ENCODE measurements around the gene VCP. TPM values are rescaled to one million over a fixed set of nuclear protein-coding genes. Genes with fewer than 3 reads are reported as not detected.

VCP gene
- total and polyA plus RNA-seq, 2 experiments from 2014 or later, result 130 to 408 TPM

- no peaks in the 10 kb centered on the region for H3K9me2 ChIP-seq (ENCODE audit: insufficient read depth)
- H2AFZ ChIP-seq, result no peak overlapping the region
- Mint-ChIP-seq H3K9me3 (no peaks in the 10 kb centered on the region), H3K27ac (no peak overlapping the region), H3K36me3 (ENCODE audit: low read depth) (peaks cover 71% of the 10 kb centered on the region), H3K4me1 (no peaks in the 10 kb centered on the region), H3K27me3 (ENCODE audit: insufficient read depth, low read depth, poor library complexity) (peaks cover 3% of the 10 kb centered on the region), H3K4me3 (no peak overlapping the region)
- peaks cover 6% of the 10 kb centered on the region for H3F3A ChIP-seq (replicated peaks; ENCODE audit: low read depth)
- no peak overlapping the region for H3K27ac ChIP-seq (ENCODE audit: low read depth)
- no peaks in the 10 kb centered on the region; the same call in 1 of the 2 replicates for H3K79me2 ChIP-seq (replicated peaks; ENCODE audit: insufficient read depth)
- no peaks in the 10 kb centered on the region for H3K27me3 ChIP-seq (ENCODE audit: insufficient read depth)
- no peak overlapping the region for H3K4me2 ChIP-seq
- ATAC-seq (peak; percentile 88), DNase-seq (ENCODE audit: low spot score) (peak; percentile 87)
- no peaks in the 10 kb centered on the region for H3K4me1 ChIP-seq (ENCODE audit: insufficient read depth)
- no peaks in the 10 kb centered on the region; the same call in none of the 2 replicates for H4K20me1 ChIP-seq (replicated peaks; ENCODE audit: insufficient read depth)
- peaks cover 23% of the 10 kb centered on the region for H3K36me3 ChIP-seq (ENCODE audit: insufficient read depth)
- TF ChIP-seq ZNF114 (CRISPR knock-in tag; IDR thresholded peaks at IDR 0.05), result no peak
- peak; percentile 74 to 88 for TF ChIP-seq CTCF (conservative IDR thresholded peaks at IDR 0.05; ENCODE audit: low read depth in 2 of 2)
- TF ChIP-seq CREB1 (CRISPR knock-in tag; IDR thresholded peaks at IDR 0.05; ENCODE audit: low read depth), result no peak
- TF ChIP-seq ZNF462 (CRISPR knock-in tag; IDR thresholded peaks at IDR 0.05), result no peak
- no peak overlapping the region for H3K4me3 ChIP-seq
Observed at GRCh38 chr9:35051069-35051967, 21.1 kb downstream of the VCP start.
